GM12878 (cell line): Measurements from ENCODE around the gene PARM1. TPM values are rescaled to one million over a fixed set of nuclear protein-coding genes. Genes with fewer than 3 reads are reported as not detected.

Experiments
- ATAC-seq: fragments of 200-7000 bp; cut with Tn5 transposase; 3 replicates; pipeline ENCODE4 v1.9.1; 2020; ENCODE audit warnings: mild to moderate bottlenecking, moderate library complexity
- BruUV-seq: library from RNA; stranded (reverse); fragments of 400-500 nt; replicated peaks from 2 replicates; lab custom pipeline; 2021; lab: Mats Ljungman, UMichigan
- CTCF ChIA-PET: fragments of 300-600 bp; sonication (Branson Sonifier 250); formaldehyde crosslinking; extraction: SDS; loops from one replicate; lab custom pipeline; 2021; ENCODE audit warnings: inconsistent platforms; lab: Yijun Ruan, JAX
- POLR2A ChIA-PET: fragments of 350-600 bp; formaldehyde crosslinking; extraction: SDS; loops from one replicate; lab custom pipeline; 2021; ENCODE audit warnings: inconsistent platforms; lab: Charles Lee
- RAD21 ChIA-PET: fragments of 300-600 bp; sonication (Branson Sonifier 250); formaldehyde crosslinking; loops from one replicate; lab custom pipeline; 2023; ENCODE audit warnings: antibody characterized with exemption; ENCODE audit not compliant: unreplicated experiment; lab: Charles Lee
- SMC1A ChIA-PET: fragments of 300-600 bp; sonication (Branson Sonifier 250); formaldehyde crosslinking; loops from one replicate; lab custom pipeline; 2023; ENCODE audit not compliant: unreplicated experiment, uncharacterized antibody; lab: Charles Lee
- DNase-seq: peaks from one replicate; pipeline ENCODE4 v3.0.0-alpha.2; 2011; ENCODE audit warnings: low read depth, low spot score
- FAIRE-seq: peaks from 3 replicates; lab custom pipeline; 2011; peaks lifted over from hg19 to GRCh38; lab: Jason Lieb, UNC
- H2AFZ ChIP-seq: 2 replicates; pipeline ENCODE4 v1.6.0; 2011; ENCODE audit warnings: low read depth, low read length, control low read depth; ENCODE audit not compliant: control insufficient read depth
- H3K27ac ChIP-seq: 2 replicates; pipeline ENCODE4 v1.5.1; 2011; ENCODE audit warnings: control low read depth; ENCODE audit not compliant: control insufficient read depth, insufficient read depth
- H3K27me3 ChIP-seq, 2 experiments: replicated peaks in 1 of 2; 2 replicates each; pipeline versions ENCODE4 v1.6.0 to v1.6.1; 2011; ENCODE audit warnings: low read length in 1 of 2; ENCODE audit not compliant: control insufficient read depth in 2 of 2, insufficient read depth in 2 of 2
- H3K36me3 ChIP-seq, 2 experiments: 2 replicates each; pipeline ENCODE4 v1.5.1; 2011; ENCODE audit warnings: low read length in 1 of 2; ENCODE audit not compliant: control insufficient read depth in 2 of 2, insufficient read depth in 2 of 2
- H3K4me1 ChIP-seq: 2 replicates; pipeline ENCODE4 v1.6.1; 2011; ENCODE audit warnings: mild to moderate bottlenecking, low read length, moderate library complexity, mixed read lengths; ENCODE audit not compliant: control insufficient read depth, insufficient read depth
- H3K4me2 ChIP-seq: 2 replicates; pipeline ENCODE4 v1.6.0; 2011; ENCODE audit warnings: control low read depth; ENCODE audit not compliant: control insufficient read depth, insufficient read depth
- H3K4me3 ChIP-seq: fragments of 200-600 bp; sonication (generic); 2 replicates; pipeline ENCODE4 v1.5.1; 2016
- H3K79me2 ChIP-seq: 2 replicates; pipeline ENCODE4 v1.6.0; 2011; ENCODE audit warnings: low read length; ENCODE audit not compliant: control insufficient read depth, insufficient read depth
- H3K9ac ChIP-seq: 2 replicates; pipeline ENCODE4 v1.8.0; 2011; ENCODE audit warnings: low read length, control low read depth, mixed read lengths; ENCODE audit not compliant: control insufficient read depth, insufficient read depth
- H3K9me3 ChIP-seq: replicated peaks from 3 replicates; pipeline ENCODE4 v1.5.1; 2011; ENCODE audit warnings: mild to moderate bottlenecking, low read length; ENCODE audit not compliant: control insufficient read depth, insufficient read depth
- H4K20me1 ChIP-seq: 2 replicates; pipeline ENCODE4 v1.6.0; 2011; ENCODE audit not compliant: control insufficient read depth, insufficient read depth
- ATF7 ChIP-seq: fragments of 450-650 bp; IDR thresholded peaks from 2 replicates; pipeline ENCODE4 v1.6.1; 2016; ENCODE audit warnings: low read depth, mild to moderate bottlenecking
- BCL3 ChIP-seq: IDR thresholded peaks from 2 replicates; pipeline ENCODE4 v1.6.1; 2011; ENCODE audit warnings: borderline replicate concordance, low read depth, mild to moderate bottlenecking, moderate library complexity, low read length; ENCODE audit not compliant: insufficient read depth, poor library complexity, severe bottlenecking
- CHD4 ChIP-seq: fragments of 200-600 bp; sonication (generic); IDR thresholded peaks from 2 replicates; pipeline ENCODE4 v1.6.1; 2016; ENCODE audit warnings: mild to moderate bottlenecking
- CREM ChIP-seq: IDR thresholded peaks from 2 replicates; pipeline ENCODE4 v1.6.1; 2014; ENCODE audit warnings: antibody characterized with exemption, low read depth
- CUX1 ChIP-seq: IDR thresholded peaks from 2 replicates; pipeline ENCODE4 v1.6.1; 2012; ENCODE audit warnings: improper control_type of control experiment, low read depth, low read length; ENCODE audit not compliant: insufficient replicate concordance
- GATAD2B ChIP-seq: fragments of 450-650 bp; conservative IDR thresholded peaks from 2 replicates; pipeline ENCODE4 v1.6.1; 2017; ENCODE audit warnings: low read depth, mild to moderate bottlenecking, moderate library complexity
- LARP7 ChIP-seq: fragments of 450-650 bp; IDR thresholded peaks from 2 replicates; pipeline ENCODE4 v1.6.1; 2017; ENCODE audit warnings: mild to moderate bottlenecking
- PAX5 ChIP-seq: IDR thresholded peaks from 2 replicates; pipeline ENCODE4 v1.6.1; 2011; ENCODE audit warnings: low read depth, low read length, borderline replicate concordance
- RUNX3 ChIP-seq: IDR thresholded peaks from 2 replicates; pipeline ENCODE4 v1.6.1; 2012; ENCODE audit warnings: low read length, inconsistent platforms
- SIN3A ChIP-seq: IDR thresholded peaks from 2 replicates; pipeline ENCODE4 v1.6.1; 2012; ENCODE audit warnings: low read depth, low read length, improper control_type of control experiment
- SMAD1 ChIP-seq: fragments of 450-650 bp; IDR thresholded peaks from 2 replicates; pipeline ENCODE4 v1.6.1; 2018; ENCODE audit warnings: mild to moderate bottlenecking, low read depth; ENCODE audit not compliant: partially characterized antibody
- SREBF2 ChIP-seq: IDR thresholded peaks from 2 replicates; pipeline ENCODE4 v1.6.1; 2012; ENCODE audit warnings: mild to moderate bottlenecking, low read length
- TAF1 ChIP-seq: IDR thresholded peaks from 2 replicates; pipeline ENCODE4 v1.6.1; 2011; ENCODE audit warnings: mild to moderate bottlenecking, low read depth, low read length, borderline replicate concordance
- USF2 ChIP-seq: IDR thresholded peaks from 2 replicates; pipeline ENCODE4 v1.6.1; 2011; ENCODE audit warnings: low read depth, low read length, improper control_type of control experiment, borderline replicate concordance
- ZNF217 ChIP-seq: fragments of 450-650 bp; IDR thresholded peaks from 2 replicates; pipeline ENCODE4 v1.6.1; 2017; ENCODE audit warnings: antibody characterized with exemption, mild to moderate bottlenecking
- ZSCAN29 ChIP-seq: fragments of 450-650 bp; IDR thresholded peaks from 2 replicates; pipeline ENCODE4 v1.6.1; 2017; ENCODE audit warnings: mild to moderate bottlenecking, moderate library complexity
- ZZZ3 ChIP-seq: IDR thresholded peaks from 2 replicates; pipeline ENCODE4 v1.6.1; 2011; ENCODE audit warnings: low read depth; ENCODE audit not compliant: control insufficient read depth, insufficient read length
- WGBS: methylation state at CpG from one replicate; pipeline ENCODE4 v1.1.6; 2016; ENCODE audit warnings: low lambda C conversion rate; ENCODE audit not compliant: insufficient replicate concordance, insufficient coverage; ENCODE audit errors: missing lambda C conversion rate; 5-methylcytosine and 5-hydroxymethylcytosine counted together
- in situ Hi-C: fragments of 300-500 bp; cut with MboI; formaldehyde crosslinking; loops from 9 replicates; pipeline ENCODE4 v1.14.3; 2018; ENCODE audit warnings: mixed read lengths
- intact Hi-C: fragments of 100-400 bp; cut with micrococcal nuclease; formaldehyde crosslinking; loops from one replicate; pipeline ENCODE4 v1.14.2; 2022; ENCODE audit not compliant: unreplicated experiment
- polyA plus RNA-seq, 11 experiments: library from polyadenylated mRNA; depleted of rRNA in 4 of 11; unstranded in 6 of 11; stranded (reverse) in 5 of 11; fragments of >200 nt; fragmentation: Nextera tagmentation in 4 of 11; fragmentation: Illumina TruSeq in 1 of 11; extraction: Ambion mirVana in 4 of 11; extraction: Trizol in 1 of 11; gene quantifications; 1 replicate in 1 of 11; 2 replicates in 10 of 11; pipeline versions ENCODE4 v1.2.1 to v1.2.3, GENCODE V29; 2011 to 2016; ENCODE audit warnings: inconsistent platforms in 2 of 11, missing spikeins in 2 of 11, low read depth in 1 of 11
- total RNA-seq, 4 experiments: library from RNA; depleted of rRNA in 3 of 4; stranded (reverse); fragments of >200 nt in 3 of 4; fragmentation: Illumina TruSeq in 1 of 4; extraction: Trizol in 1 of 4; gene quantifications; 2 replicates each; pipeline versions ENCODE4 v1.2.1 to v1.2.3, GENCODE V29; 2013 to 2021

The PARM1 gene
- total and polyA plus RNA-seq, 10 of the 15 experiments (the other 5 are each of a cell fraction or from before 2014, with no cell fraction given): 13.9 to 56.2 (median 41.3) TPM

- no TSS peak for BruUV-seq
- intact Hi-C loops: no loop called here
- H4K20me1 ChIP-seq: no peaks in the 10 kb centered on the region
- H3K4me1 ChIP-seq: peaks cover 33% of the 10 kb centered on the region
- 69% methylated on average over 1 of the region's 1 CpG for WGBS
- in situ Hi-C loops: no loop called here
- POLR2A ChIA-PET: interaction anchor here (0.5 to 1.3 kb wide), 2 partner anchors 33 to 591 kb away, joined by 3 read pairs; no protein-coding TSS in a partner anchor
- FAIRE-seq (no peak), ATAC-seq (no peak), DNase-seq (no peak)
- no peaks in the 10 kb centered on the region for H3K27me3 ChIP-seq
- H3K36me3 ChIP-seq: no peaks in the 10 kb centered on the region
- RAD21 ChIA-PET: no interaction called here
- no peak overlapping the region for H3K4me3 ChIP-seq
- H3K9ac ChIP-seq: no peak overlapping the region
- H3K27ac ChIP-seq: no peak overlapping the region
- no peak overlapping the region for H2AFZ ChIP-seq
- SMC1A ChIA-PET: interaction anchor here (0.9 to 1.3 kb wide), 3 partner anchors 27 to 201 kb away, joined by 3 to 4 read pairs (median 4); no protein-coding TSS in a partner anchor
- no peaks in the 10 kb centered on the region; the same call in 1 of the 3 replicates for H3K9me3 ChIP-seq
- TF ChIP-seq CREM: no peak
- TF ChIP-seq SREBF2: no peak
- no peak for TF ChIP-seq SIN3A
- TF ChIP-seq ATF7: no peak
- TF ChIP-seq GATAD2B: no peak
- no peak for TF ChIP-seq RUNX3
- TF ChIP-seq BCL3: no peak
- no peak for TF ChIP-seq TAF1
- TF ChIP-seq SMAD1: no peak
- TF ChIP-seq ZNF217: no peak
- TF ChIP-seq USF2: no peak
- TF ChIP-seq CHD4: no peak
- no peak for TF ChIP-seq ZZZ3
- TF ChIP-seq PAX5: no peak
- TF ChIP-seq CUX1: no peak
- TF ChIP-seq LARP7: no peak
- no peak for TF ChIP-seq ZSCAN29
- TF ChIP-seq, all 136 proteins: peak for 0
- no peaks in the 10 kb centered on the region for H3K79me2 ChIP-seq
- CTCF ChIA-PET: interaction anchor here (1.2 to 2.5 kb wide), 3 partner anchors 11 to 96 kb away, joined by 4 to 10 read pairs (median 8); no protein-coding TSS in a partner anchor
- H3K4me2 ChIP-seq: no peak overlapping the region
These were observed 38.9 kb downstream of the PARM1 start for GRCh38 chr4:74971862-74972261.
